HUES64 (cell line): ENCODE results near the gene SYNRG.
"Not testable (repeated sequence)": the region's sequence is repeated elsewhere in the genome, so short reads cannot be mapped to it uniquely, and the experiment has no call there.

Source experiments
- H3K27ac ChIP-seq: 2 replicates; pipeline ENCODE4 v1.7.0; 2013; ENCODE audit warnings: low read depth, low read length, inconsistent platforms
- H3K27me3 ChIP-seq: 2 replicates; pipeline ENCODE4 v1.6.1; 2013; ENCODE audit warnings: mild to moderate bottlenecking, low read length; ENCODE audit not compliant: insufficient read depth
- H3K36me3 ChIP-seq: 2 replicates; pipeline ENCODE4 v1.6.1; 2013; ENCODE audit warnings: mild to moderate bottlenecking, low read length; ENCODE audit not compliant: insufficient read depth
- H3K4me1 ChIP-seq: 2 replicates; pipeline ENCODE4 v1.6.1; 2013; ENCODE audit warnings: mild to moderate bottlenecking, low read length, moderate library complexity; ENCODE audit not compliant: insufficient read depth
- H3K4me3 ChIP-seq: 2 replicates; pipeline ENCODE4 v1.5.1; 2013; ENCODE audit warnings: mild to moderate bottlenecking, low read length, moderate library complexity
- H3K9ac ChIP-seq: 2 replicates; pipeline ENCODE4 v1.6.1; 2013; ENCODE audit warnings: mild to moderate bottlenecking, low read depth, low read length
- H3K9me3 ChIP-seq: 2 replicates; pipeline ENCODE4 v1.6.1; 2013; ENCODE audit warnings: low read depth, low read length; ENCODE audit not compliant: insufficient read depth
- WGBS: fragments of 150-250, 120-280 bp; methylation state at CpG from one replicate; pipeline ENCODE4 v1.1.7; 2013; ENCODE audit warnings: missing lambda C conversion rate; 5-methylcytosine and 5-hydroxymethylcytosine counted together

Gene SYNRG

GRCh38 chr17:37518826-37519225 is 90.4 kb downstream of the SYNRG start:
- H3K4me3 ChIP-seq, result no peak overlapping the region
- H3K4me1 ChIP-seq, result no peaks in the 10 kb centered on the region
- H3K36me3 ChIP-seq, result peaks cover 61% of the 10 kb centered on the region
- no peaks in the 10 kb centered on the region for H3K9me3 ChIP-seq
- no peaks in the 10 kb centered on the region for H3K27me3 ChIP-seq
- no peak overlapping the region for H3K27ac ChIP-seq
- H3K9ac ChIP-seq, result no peak overlapping the region
- 93% methylated on average over 8 of the region's 8 CpGs for WGBS

- Histone ChIP-seq H3K27ac (no peak overlapping the region), H3K9me3 (no peaks in the 10 kb centered on the region), H3K27me3 (no peaks in the 10 kb centered on the region), H3K4me3 (no peak overlapping the region), H3K4me1 (no peaks in the 10 kb centered on the region), H3K36me3 (peaks cover 65% of the 10 kb centered on the region), H3K9ac (no peak overlapping the region)
- 95% methylated on average over 4 of the region's 4 CpGs for WGBS
These were observed 91.3 kb downstream of the SYNRG start for GRCh38 chr17:37517881-37518280.

- Histone ChIP-seq H3K9ac (no peak overlapping the region), H3K9me3 (no peaks in the 10 kb centered on the region), H3K4me3 (no peak overlapping the region), H3K27me3 (no peaks in the 10 kb centered on the region), H3K27ac (no peak overlapping the region), H3K36me3 (peaks cover 75% of the 10 kb centered on the region), H3K4me1 (no peaks in the 10 kb centered on the region)
- 93% methylated on average over 6 of the region's 6 CpGs for WGBS
These were observed 93.1 kb downstream of the SYNRG start for GRCh38 chr17:37516127-37516571.

- WGBS, result 94% methylated on average over 10 of the region's 10 CpGs
- Histone ChIP-seq H3K36me3 (peaks cover 57% of the 10 kb centered on the region), H3K9me3 (no peaks in the 10 kb centered on the region), H3K27ac (no peak overlapping the region), H3K27me3 (no peaks in the 10 kb centered on the region), H3K4me3 (no peak overlapping the region), H3K9ac (no peak overlapping the region), H3K4me1 (no peaks in the 10 kb centered on the region)
These were observed 95.5 kb downstream of the SYNRG start for GRCh38 chr17:37513711-37514110.

- Histone ChIP-seq H3K27me3 (no peaks in the 10 kb centered on the region), H3K4me1 (no peaks in the 10 kb centered on the region), H3K36me3 (peaks cover 46% of the 10 kb centered on the region), H3K4me3 (no peak overlapping the region), H3K27ac (no peak overlapping the region), H3K9me3 (no peaks in the 10 kb centered on the region), H3K9ac (no peak overlapping the region)
- 92% methylated on average over 24 of the region's 24 CpGs for WGBS
These were observed 96.7 kb downstream of the SYNRG start for GRCh38 chr17:37512442-37513068.

- peaks cover 38% of the 10 kb centered on the region for H3K36me3 ChIP-seq
- H3K4me3 ChIP-seq, H3K27ac ChIP-seq, H3K9ac ChIP-seq, H3K9me3 ChIP-seq, H3K27me3 ChIP-seq, H3K4me1 ChIP-seq: not testable (repeated sequence)
- 94% methylated on average over 1 of the region's 1 CpG for WGBS
These were observed 97.6 kb downstream of the SYNRG start for GRCh38 chr17:37511642-37512041.

- Histone ChIP-seq H3K9ac (no peak overlapping the region), H3K27ac (no peak overlapping the region), H3K9me3 (no peaks in the 10 kb centered on the region), H3K4me3 (no peak overlapping the region), H3K4me1 (no peaks in the 10 kb centered on the region), H3K36me3 (peaks cover 30% of the 10 kb centered on the region), H3K27me3 (no peaks in the 10 kb centered on the region)
- 95% methylated on average over 17 of the region's 17 CpGs for WGBS
These were observed 99.2 kb downstream of the SYNRG start for GRCh38 chr17:37510056-37510455.

- Histone ChIP-seq H3K27ac (no peak overlapping the region), H3K9me3 (no peaks in the 10 kb centered on the region), H3K27me3 (no peaks in the 10 kb centered on the region), H3K4me1 (no peaks in the 10 kb centered on the region), H3K4me3 (no peak overlapping the region), H3K9ac (no peak overlapping the region), H3K36me3 (peaks cover 3% of the 10 kb centered on the region)
- 93% methylated on average over 9 of the region's 9 CpGs for WGBS
These were observed 102.1 kb downstream of the SYNRG start for GRCh38 chr17:37507111-37507510.

DNA sequence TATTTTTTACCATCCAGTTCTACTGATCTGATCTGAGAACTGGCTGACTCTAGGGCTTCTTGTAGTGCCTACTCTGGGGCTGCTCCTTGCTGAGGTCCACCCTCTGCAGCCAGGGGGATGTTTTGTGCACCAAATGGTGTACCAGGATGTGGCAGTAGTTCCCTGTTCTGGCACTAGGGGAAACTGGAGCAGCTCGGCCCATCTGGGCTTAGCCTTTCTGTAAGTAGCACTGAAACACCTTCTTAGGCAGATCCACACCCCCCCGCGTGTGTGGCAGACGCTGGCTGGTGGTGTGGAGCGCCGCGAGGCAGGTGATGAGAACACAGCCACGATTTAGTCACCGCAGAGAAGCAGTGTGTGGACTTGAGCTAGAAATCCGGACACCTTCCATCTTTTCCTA is 102.5 kb downstream of the SYNRG start:
- 73% methylated on average over 10 of the region's 10 CpGs for WGBS
- Histone ChIP-seq H3K4me1 (no peaks in the 10 kb centered on the region), H3K27me3 (no peaks in the 10 kb centered on the region), H3K36me3 (no peaks in the 10 kb centered on the region), H3K9me3 (no peaks in the 10 kb centered on the region), H3K4me3 (no peak overlapping the region), H3K27ac (no peak overlapping the region), H3K9ac (no peak overlapping the region)

DNA sequence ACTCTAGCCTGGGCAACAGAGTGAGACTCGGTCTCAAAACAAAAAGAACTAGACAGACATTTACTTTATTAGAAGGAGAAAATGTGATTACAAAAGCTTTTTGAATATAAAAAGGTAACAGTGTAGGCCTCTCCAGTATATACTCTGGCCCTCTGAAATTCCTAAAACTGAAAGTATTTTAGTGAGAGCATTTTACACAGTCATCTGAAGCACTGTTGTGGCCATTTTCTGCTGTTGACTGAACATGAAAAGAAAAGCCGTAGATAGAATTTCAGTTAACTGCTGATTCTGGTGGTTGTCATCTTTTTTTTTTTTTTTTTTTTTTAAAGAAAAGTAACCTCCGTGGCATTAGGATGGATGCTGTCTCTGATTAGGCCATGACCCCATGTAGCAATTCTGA is 103.9 kb downstream of the SYNRG start:
- H3K4me3 ChIP-seq, result no peak overlapping the region
- 92% methylated on average over 3 of the region's 3 CpGs for WGBS

GRCh38 chr17:37503148-37503547 is 106.1 kb downstream of the SYNRG start:
- no peaks in the 10 kb centered on the region for H3K4me1 ChIP-seq
- WGBS, result 93% methylated on average over 6 of the region's 6 CpGs

More for the DNA sequence above, 103.9 kb downstream of the SYNRG start:
- Histone ChIP-seq H3K27me3 (no peaks in the 10 kb centered on the region), H3K4me1 (no peaks in the 10 kb centered on the region), H3K27ac (no peak overlapping the region), H3K36me3 (no peaks in the 10 kb centered on the region), H3K9ac (no peak overlapping the region), H3K9me3 (no peaks in the 10 kb centered on the region)

More at GRCh38 chr17:37503148-37503547, 106.1 kb downstream of the SYNRG start:
- H3K4me3 ChIP-seq, result no peak overlapping the region
- H3K9ac ChIP-seq, result no peak overlapping the region
- no peaks in the 10 kb centered on the region for H3K36me3 ChIP-seq
- H3K27ac ChIP-seq, result no peak overlapping the region
- H3K27me3 ChIP-seq, result no peaks in the 10 kb centered on the region
- no peaks in the 10 kb centered on the region for H3K9me3 ChIP-seq
